HG03095 (cell line): ENCODE data around the gene PDIA6.
"Not testable (repeated sequence)": the region's sequence is repeated elsewhere in the genome, so short reads cannot be mapped to it uniquely, and the experiment has no call there.

Source experiments
- ATAC-seq: cut with Tn5 transposase; IDR thresholded peaks from one replicate; pipeline ENCODE4 v1.9.1; 2021; ENCODE audit warnings: moderate library complexity; ENCODE audit not compliant: unreplicated experiment

Gene PDIA6

DNA sequence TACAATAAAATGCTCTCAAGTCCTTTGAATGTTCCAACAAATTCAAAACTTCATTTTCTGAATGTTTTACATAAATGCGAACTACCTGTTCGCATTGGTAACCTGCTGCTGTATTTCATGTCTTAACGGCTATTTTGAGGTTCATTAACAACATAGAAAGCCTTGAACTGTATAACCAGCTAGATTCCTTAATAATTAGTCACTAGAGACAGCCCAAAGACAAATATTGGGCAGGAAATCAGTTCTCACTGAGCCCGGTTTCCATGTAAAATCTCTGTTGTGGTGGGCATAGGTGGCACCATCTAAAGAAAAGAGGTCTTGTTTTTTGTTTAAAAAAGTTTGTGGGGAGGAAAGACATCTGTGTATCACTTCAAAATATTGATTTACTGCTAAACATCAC, 29.2 kb downstream of the PDIA6 start:
- ATAC-seq = no peak

DNA sequence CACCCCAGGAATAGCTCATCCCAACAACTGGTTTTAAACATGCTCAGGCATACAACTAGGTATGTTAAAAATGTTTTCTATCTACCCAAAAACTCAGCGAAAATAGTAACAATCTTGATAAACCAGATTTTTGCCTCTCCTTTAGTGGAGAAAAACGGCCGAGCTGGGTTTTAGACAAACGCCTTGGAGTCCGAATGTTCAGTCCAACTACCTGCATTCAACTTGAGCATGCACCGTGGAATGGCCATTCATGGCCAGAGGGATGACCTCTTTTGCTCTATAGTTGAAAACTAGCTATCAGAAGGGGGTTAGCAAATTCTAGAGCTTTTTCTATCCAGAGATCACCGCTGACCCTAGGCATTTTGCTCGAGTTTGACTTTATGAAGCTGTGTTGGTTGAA, 30.8 kb downstream of the PDIA6 start:
- no peak for ATAC-seq

DNA sequence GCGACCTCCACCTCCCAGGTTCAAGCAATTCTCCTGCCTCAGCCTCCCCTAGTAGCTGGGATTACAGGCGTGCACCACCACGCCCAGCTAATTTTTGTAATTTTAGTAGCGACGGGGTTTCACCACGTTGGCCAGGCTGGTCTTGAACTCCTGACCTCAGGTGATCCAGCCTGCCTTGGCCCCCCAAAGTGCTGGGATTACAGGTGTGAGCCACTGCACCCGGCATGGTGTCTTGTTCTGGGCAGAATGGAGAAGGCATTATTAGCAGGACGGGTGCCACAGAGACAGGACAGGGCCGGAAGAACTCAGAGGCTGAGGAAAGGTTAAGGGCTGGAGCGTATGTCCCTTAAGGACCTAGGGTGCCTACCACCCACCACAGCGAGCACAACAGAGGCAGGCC, 31.8 kb downstream of the PDIA6 start:
- not testable (repeated sequence) for ATAC-seq

DNA sequence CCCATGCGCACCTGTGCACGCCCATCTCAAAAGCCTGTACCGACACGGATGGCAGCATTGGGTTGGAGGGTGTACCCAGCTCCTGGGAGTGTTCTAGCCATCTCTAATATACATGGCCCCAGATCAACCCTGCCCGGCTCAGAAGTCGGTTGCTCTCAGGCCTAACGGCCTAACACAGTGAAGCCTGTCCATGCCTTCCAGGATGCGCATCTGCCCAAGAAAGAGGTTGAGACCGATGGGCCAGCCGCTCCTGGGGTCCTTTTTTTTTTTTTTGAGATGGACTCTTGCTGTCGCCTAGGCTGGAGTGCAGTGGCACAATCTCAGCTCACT, 32.1 kb downstream of the PDIA6 start:
- no peak for ATAC-seq

DNA sequence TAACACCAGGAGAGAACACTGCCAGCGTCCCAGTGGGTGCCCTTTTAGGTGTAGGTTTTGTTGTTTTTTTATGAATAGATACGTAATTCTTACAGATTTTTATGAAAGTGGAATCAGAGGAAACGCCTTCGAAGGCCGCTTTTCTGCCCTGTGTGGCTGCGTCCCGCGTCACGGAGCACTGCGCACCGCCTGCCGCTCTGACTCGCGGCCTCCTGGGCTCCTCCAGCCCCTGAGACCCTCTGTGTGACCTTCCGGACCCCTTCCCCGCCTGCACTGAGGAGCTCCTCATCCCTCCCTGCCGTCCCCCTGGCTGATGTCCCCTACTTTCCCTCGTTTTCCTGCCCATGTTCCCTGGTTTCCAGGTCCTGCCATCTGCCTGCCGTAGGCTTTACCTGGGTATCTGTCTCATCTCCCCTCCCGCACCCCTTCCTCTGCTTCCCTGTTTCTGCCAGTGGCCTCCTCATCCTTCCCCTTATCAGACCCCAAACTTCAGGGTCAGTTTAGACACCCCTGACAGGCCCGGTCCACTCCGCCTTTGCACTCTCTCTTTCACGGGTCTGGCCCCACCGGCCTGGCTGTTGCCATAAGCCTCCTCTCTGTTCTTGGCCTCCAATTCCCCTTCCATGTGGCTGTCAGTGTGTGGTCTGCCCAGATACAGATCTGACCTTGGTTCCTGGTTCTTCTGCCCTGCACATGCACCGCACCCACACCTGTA, 32.7 kb downstream of the PDIA6 start:
- ATAC-seq = no peak

DNA sequence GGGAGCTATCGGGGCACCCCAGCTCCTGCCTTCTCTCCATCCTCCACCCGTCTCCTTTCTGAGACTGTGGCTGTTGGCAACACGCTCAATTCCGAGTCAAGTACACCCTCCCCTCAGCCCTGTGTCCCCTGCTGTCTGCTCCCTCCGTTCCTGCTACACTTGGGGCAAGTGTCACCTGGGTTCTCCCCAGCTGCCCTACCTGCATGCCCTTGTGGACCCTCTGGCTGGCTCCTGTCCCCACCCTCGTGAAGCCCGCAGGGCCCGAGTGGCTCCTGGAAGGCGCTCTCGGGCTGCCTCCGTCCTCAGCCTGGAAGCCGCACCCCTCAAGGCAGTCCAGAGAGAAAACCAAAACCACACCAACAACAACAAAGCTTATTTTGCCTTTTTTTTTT, 33.9 kb downstream of the PDIA6 start:
- ATAC-seq = no peak

DNA sequence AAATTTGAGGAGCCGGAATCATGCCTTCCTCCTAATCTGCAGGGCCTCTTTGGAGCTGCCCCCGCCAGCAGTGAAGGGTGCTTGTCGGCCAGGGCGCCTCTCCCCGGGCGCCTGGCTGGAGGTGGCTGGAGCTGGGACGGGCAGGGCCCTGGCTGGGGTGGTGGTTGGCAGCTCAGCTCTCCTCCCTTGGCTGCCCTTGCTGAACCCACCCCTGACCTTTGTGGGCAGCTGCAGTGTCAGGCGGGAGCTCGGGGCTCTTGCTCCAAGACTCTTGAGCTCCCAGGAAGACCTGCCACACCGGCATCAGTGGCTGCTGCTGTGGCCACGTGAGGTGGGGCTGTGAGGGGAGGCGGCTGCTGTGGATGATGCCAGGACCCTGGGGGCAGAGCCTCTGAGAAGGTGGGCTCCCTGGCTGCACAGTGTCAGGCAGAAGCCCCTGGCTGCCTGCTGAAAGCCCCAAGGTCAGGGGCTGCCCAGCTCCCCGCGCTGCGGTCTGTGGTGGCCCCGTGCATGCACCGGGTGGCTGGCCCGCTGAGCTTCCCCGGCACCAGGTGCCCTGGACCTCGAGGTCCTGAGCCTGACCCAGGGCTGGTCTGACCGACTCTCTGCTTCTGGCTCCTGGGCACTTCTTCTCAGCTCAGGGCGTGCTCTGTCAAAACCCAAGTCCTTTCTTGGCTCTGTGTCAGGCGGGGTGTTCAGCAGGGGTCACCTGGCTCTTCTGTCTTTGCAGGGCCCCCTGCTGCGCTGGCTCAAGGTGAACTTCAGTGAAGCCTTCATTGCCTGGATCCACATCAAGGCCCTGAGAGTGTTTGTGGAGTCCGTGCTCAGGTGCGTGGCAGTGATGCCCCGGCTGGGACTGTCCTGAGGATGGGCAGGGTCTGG, 34.5 kb downstream of the PDIA6 start:
- no peak for ATAC-seq

DNA sequence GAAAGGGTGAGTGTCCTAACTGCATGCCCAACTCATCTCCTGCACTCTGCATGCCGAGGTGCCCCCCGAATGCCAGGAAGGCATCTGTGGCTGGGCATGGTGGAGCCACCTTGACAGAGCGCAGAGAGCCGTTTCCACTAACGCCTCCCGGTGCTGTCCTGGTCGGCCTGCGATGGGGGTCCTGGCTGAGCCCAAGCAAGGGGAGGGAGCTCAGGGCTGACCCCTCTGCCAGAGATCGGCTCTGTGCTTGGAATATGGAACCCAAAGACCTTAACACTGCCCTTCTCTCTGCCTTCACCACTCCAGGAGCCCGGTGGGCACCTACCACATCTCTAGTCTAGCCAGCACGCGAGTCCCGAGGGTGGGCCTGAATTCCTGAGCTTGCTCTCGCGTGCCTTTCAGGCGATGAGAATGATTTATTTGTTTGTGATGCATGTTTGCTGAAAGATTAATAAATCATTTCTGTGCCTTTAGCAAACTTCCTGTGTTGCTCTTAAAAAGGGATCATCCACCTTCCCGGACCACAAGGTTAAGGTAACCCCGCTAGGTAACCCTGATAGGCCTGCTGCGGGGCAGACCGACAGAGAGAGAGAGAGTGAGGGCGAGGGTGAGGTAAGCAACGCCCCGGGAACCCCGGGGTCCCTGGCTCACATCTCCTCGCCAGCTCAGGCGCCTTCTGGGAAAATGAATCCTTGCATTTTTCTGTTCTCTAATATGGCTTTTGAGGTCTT, 35.3 kb downstream of the PDIA6 start:
- no peak for ATAC-seq

DNA sequence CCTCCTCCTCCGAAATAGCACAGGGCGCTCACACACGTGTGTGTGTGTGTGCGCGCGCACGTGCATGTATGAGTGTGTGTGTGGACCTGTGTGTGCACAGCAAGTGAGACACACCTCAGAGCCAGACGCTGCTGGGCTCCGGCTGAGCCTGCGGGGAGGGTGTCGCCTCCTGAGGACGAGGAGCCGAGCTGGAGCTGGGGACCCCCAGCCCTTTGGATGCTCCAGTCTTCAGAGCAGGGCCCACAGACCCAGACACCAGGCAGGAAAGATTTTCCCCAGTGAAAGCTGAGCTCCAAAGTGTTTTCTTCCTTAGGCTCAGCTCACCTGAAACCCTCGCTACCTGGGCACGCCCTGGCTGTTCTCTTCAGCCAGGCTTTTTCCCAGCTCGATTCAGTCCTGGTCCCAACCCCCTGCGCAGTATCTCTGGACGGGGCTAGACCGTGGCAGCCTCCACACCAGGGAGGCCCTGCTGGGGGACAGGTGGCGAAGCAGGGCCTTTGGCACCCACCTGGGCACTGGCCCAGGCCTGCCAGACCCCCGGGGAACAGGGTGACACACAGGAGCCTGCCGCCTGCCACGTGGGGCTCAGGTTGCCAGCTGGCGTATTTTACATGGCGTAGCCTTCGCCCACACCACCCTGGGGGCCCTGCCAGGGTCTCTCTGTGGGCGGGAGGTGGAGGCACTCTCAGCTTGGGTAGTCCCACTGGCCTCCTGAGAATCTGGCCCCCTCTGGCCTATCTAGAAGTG, 36.2 kb downstream of the PDIA6 start:
- ATAC-seq = no peak

DNA sequence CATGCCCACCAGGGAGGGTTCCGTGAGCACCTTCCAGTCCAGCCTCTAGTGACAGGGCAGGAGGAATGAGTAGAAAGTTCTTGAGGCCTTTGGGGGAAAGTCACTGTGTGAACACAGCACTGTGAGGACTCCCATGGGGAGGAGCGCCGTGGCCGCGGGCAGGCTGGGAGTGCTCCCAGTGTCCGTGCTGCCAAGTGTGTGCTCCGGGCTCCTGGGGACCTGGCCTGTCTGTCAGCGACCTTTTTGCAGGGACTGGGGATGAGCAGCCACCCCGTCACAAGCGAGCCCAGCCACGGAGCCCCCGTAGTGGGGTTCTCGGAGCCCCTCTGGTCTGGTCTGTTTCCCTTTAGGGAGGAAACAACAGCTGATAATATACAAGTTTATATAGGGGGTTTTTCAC, 36.8 kb downstream of the PDIA6 start:
- ATAC-seq = no peak

DNA sequence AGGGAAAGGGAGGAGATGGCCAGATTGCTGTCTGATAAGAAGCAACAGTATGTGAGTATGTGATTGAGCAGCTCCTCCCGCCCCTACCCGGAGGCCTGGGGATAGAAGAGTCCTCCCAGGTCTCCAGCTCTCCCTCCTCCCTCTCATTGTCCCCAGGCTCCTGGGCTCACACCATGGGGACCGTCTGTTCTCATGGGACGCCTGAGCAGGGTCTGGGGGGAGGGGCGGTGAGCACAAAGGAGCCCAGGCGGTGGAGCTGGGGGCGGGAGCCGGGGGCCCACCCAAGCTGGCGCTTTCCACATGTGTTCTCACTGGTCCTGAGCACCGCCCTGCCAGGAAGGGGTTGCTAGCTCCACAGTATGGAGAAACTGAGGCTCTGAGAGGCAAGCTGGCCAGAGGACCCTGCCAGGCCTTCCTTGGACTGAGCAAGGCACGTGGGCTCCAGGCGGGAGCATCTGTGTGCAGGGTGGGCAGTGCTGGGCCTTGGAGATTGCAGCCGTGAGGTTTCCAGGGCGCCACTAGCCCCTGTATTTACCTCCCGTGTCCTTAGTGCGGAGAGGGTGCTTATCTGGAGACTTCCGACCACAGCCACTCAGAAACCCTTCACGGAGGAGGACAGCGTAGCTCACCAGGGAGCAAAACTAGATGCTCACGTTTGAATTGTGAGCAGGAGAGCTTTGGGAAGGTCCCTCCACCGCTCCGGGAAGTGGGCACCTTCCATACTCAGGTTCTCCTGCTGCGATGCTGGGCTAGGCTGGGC, 37.4 kb downstream of the PDIA6 start:
- no peak for ATAC-seq

DNA sequence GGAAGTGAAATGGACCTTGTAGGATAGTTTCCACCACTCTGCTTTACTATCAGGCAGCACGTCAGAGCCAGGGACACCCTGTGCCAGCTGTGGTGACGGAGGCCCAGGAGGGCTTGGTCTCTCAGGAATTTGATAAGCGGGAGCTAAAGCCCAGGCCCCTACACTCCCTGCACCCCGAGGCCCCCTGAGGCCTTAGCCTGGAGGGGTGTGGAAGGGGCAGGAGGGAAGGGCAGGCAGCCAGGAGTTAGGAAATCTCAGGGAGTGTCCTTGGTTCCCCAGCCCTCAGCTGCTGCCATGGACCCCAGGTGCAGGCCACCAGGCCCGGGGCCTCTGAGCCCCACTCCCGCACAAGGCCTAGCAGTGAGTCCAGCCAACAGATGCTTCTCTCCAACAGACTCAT, 38.2 kb downstream of the PDIA6 start:
- no peak for ATAC-seq

DNA sequence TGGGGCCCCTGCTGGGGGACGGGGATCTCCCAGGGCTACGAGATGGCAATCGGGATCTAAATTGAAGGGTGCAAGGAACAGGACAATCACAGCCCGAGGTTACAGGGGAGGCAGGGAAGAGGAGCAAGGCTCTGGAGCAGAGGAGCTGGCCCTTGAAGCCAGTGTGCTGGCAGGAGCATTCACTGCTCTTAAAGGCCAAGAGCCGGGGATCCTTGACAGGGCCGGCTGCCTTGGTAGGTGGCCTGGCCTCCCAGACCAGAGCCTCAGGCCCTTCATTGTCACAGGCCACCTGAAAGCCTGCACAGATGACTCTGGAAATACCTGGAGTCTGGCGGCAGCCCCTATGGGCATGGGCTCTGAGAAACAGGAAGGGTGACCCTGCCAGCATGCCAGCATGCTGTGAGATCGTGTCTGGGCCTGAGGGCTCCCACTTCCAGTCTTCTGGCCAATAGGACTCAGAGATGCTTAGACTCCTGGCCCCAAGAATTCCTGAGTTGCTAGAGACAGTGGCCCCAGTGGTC, 38.7 kb downstream of the PDIA6 start:
- ATAC-seq = no peak

DNA sequence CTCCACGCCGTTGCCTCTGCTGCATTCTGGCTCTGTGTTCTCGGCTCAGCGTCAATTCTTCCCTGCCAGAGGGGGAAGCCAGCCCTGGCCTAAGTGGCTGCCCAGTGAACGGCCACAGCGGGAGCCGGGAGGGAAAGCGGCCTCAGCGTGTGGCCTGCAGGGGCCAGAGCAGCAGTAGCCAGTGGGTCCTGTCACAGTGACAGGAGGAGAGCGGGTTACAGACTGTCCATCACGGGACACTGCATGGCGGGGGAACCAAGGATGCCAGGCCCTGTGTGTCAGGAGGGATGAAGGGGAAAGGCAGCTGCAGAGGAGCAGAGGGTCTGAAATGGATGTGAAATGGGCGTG, 39.7 kb downstream of the PDIA6 start:
- no peak for ATAC-seq

DNA sequence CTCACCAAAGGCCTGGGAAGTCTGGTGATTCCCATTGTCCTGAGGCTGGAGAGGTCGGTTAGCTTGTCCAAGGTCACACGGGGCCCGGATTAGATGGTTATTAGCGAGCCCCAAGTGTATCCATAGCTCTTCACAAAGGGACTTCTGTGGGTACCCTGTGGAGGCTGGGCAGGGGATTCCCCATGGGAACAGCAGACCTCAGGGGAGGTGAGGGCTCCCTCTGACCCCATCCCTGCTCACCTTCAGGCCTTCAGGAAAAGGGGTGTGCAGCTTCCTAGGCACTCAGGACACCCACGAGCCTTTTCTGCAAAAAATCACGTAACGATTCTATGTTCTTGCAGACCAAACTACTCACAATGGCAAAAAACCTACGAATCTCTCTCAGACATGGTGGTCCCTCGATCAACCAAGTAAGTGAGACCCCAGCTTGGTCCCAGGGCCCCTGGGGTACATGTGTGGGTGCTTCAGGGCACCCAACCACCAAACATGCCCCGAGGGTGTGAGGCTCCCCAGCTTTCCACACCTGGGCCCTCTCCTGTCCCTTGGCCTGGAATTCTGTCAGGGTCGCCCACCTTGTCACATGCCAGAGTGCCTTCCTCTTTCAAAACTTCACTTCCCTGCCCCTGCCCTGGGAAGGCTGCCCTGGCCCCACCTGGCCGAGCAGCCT, 40.3 kb downstream of the PDIA6 start:
- ATAC-seq = no peak

DNA sequence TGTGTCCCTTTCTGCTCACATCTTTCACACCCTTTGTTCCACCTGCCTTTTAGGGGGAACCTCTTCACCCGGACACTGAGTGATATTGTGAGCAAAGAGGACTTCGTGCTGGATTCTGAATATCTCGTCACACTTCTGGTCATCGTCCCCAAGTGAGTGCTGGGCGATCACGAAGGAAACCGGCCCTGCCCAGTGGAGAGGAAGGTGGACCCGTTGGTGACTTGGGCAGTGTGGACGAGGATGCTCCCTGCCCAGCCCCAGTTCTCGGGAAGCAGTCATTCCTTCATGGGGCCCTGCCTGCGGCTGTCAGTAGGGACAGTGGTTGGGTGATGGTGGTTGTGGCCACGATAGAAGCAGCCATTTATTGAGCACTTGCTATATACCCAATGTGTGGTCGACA, 40.8 kb downstream of the PDIA6 start:
- ATAC-seq = no peak

DNA sequence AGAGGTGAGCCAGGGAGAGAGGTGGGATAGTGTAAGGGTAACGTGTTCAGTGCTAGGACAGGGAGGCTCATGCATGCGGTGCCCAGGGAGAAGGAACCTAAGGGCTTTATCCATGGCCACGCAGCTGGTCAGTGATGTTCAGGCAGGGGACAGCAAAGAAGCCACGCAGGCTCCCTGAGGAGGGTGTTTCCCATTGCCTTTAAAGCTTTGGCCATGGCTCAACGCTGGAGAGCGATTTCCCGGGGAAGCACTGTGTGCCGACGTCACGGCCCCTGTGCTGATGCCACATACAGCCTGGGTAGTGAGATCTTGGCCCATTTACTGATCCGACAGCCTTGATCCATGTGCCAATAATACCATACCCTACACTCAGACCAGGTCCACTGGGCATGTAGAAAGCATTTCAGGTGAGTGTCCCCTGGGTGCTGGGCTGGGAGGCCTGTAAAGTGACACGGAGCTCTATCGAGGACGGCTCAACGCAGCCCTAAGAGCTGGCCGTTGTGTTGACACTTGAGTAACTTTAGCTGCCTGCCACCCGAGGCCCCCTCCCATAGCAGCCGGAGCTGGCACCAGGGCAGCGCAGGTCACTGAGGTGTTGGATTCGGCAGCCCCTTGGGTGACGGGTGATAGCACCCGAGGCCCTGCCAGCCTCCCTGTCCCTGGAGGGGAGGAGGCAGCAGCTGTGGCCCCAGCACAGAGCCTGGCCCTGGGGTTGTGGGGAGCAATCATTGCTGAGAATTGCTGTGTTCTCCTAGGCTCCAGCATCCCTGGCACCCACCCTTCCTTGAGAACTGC, 41.4 kb downstream of the PDIA6 start:
- ATAC-seq = no peak

DNA sequence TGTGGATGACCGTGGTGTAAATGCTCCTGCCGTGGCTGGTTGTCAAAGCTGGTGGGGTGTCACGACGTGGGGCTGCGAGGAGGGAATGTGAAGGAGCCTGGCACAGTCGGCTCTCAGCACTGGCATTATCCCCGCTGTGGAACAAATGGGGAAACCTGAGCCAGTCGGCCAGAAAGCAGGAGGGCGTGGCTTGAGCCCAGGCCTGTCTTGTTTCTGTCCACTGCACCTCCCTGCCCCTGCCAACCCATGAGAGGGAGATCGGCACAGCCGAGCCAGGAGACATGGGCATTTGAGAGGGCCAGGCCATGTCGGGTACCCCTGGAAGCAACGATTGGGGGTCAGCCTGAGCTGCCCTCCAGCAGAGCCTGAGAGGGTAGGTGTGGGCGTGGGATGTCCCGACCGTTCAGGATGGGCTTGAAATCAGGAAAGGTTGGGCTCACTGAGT, 44.5 kb downstream of the PDIA6 start:
- no peak for ATAC-seq

DNA sequence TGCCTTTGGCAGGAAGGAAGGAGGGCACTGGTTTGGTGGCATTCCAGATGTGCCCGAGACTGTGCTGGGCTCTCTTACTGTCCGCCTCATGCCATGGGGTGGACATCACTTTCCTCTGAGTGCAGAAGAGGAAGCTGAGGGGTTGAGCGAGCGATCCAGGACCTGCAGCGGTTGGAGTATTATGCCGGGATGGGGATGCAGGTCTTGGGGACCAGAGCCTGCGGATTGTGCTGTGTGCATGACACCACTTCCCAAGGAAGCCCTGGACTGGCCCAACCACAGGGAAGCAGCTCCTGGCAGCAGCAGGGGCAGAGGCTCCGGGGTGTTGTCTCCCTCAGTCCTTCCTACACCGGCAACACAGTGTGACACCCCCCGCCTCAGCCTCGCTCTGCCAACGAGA, 46.7 kb downstream of the PDIA6 start:
- ATAC-seq = no peak
